ENCODE data around the gene CSRP3. TPM values are rescaled to one million over a fixed set of nuclear protein-coding genes. Genes with fewer than 3 reads are reported as not detected.

Gene CSRP3
- not detected for polyA plus RNA-seq (2013)

- POLR2A ChIA-PET, result no interaction called here
- CTCF ChIA-PET, result interaction anchor here (2.4 kb wide), 1 partner anchor 16 kb away, joined by 8 read pairs; no protein-coding TSS in a partner anchor
Observed at GRCh38 chr11:19201737-19202605, at the start of gene CSRP3. CSRP3 (minus strand) TSS chr11:19201983; CDS start chr11:19192448, 9,535 bp downstream.

DNA sequence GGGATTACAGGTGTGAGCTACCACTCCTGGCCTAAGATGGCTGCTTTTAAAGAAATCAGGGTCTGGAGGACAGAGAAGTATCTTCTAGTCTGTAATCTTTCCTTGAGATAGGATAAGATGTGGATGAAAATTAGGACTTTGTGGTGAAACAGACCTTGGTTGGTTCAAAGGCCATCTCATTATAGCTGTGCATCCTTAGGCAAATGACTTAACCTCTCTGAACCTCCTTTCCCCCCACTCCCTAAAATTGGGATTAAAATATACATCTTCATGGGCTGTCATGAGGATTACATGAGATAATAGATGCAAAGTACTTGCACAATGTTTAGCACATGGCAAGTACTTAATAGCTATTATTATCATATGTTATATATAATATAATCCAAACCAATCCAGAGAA, 49.8 kb upstream of the CSRP3 start:
- CTCF ChIA-PET, result interaction anchor here (1.2 kb wide), 1 partner anchor 8 kb away, joined by 3 read pairs; no protein-coding TSS in a partner anchor
- POLR2A ChIA-PET, result no interaction called here
- peaks cover 0 to 8% (median 5%) of the 10 kb centered on the region in 4 experiments for H3K4me1 ChIP-seq (ENCODE audit: control extremely low read depth in 1 of 4, control insufficient read depth in 4 of 4, insufficient read depth in 4 of 4, low read length in 3 of 4)
- no peaks in the 10 kb centered on the region for H3K36me3 ChIP-seq (ENCODE audit: control insufficient read depth in 4 of 4, insufficient read depth in 4 of 4, low read length in 3 of 4)
- H3K4me3 ChIP-seq (ENCODE audit: control insufficient read depth in 1 of 7, extremely low read depth in 1 of 7, insufficient read depth in 4 of 7, low read depth in 2 of 7, low read length in 6 of 7), result no peak overlapping the region
- no peak for DNase-seq
- H3K27me3 ChIP-seq (replicated peaks in 2 of 5; ENCODE audit: control insufficient read depth in 4 of 5, insufficient read depth in 5 of 5, low read length in 4 of 5), result no peaks in the 10 kb centered on the region
- H3K9me3 ChIP-seq (ENCODE audit: control extremely low read depth in 1 of 5, control insufficient read depth in 4 of 5, insufficient read depth in 2 of 5, low read depth in 1 of 5, low read length in 4 of 5), result no peaks in the 10 kb centered on the region
- H3K27ac ChIP-seq (ENCODE audit: insufficient read depth in 1 of 2, low read depth in 1 of 2, low read length in 2 of 2, poor library complexity in 1 of 2, severe bottlenecking in 2 of 2), result no peak overlapping the region

More at GRCh38 chr11:19201737-19202605, at the start of gene CSRP3:
- Histone ChIP-seq H3K9me3 (ENCODE audit: control extremely low read depth in 1 of 5, control insufficient read depth in 4 of 5, insufficient read depth in 2 of 5, low read depth in 1 of 5, low read length in 4 of 5) (no peaks in the 10 kb centered on the region), H3K27me3 (replicated peaks in 2 of 5; ENCODE audit: control insufficient read depth in 4 of 5, insufficient read depth in 5 of 5, low read length in 4 of 5) (no peaks in the 10 kb centered on the region), H3K4me1 (ENCODE audit: control extremely low read depth in 1 of 4, control insufficient read depth in 4 of 4, insufficient read depth in 4 of 4, low read length in 3 of 4) (peaks cover 12 to 44% (median 32%) of the 10 kb centered on the region in 4 experiments), H3K36me3 (ENCODE audit: control insufficient read depth in 4 of 4, insufficient read depth in 4 of 4, low read length in 3 of 4) (no peaks in the 10 kb centered on the region), H3K27ac (ENCODE audit: insufficient read depth in 1 of 2, low read depth in 1 of 2, low read length in 2 of 2, poor library complexity in 1 of 2, severe bottlenecking in 2 of 2) (peak within 1 kb of the TSS in 1 of 2 experiments; percentile 72), H3K4me3 (ENCODE audit: control insufficient read depth in 1 of 7, extremely low read depth in 1 of 7, insufficient read depth in 4 of 7, low read depth in 2 of 7, low read length in 6 of 7) (peak within 1 kb of the TSS in 1 of 7 experiments; percentile 42)
- peak in 1 of 3 donors; percentile 4 for DNase-seq
- 82% methylated on average over 6 of the region's 7 CpGs for WGBS (ENCODE audit: insufficient coverage)

GRCh38 chr11:19246816-19247215, 45.0 kb upstream of the CSRP3 start:
- DNase-seq, result no peak
- no peak overlapping the region for H3K4me3 ChIP-seq (ENCODE audit: control insufficient read depth in 1 of 7, extremely low read depth in 1 of 7, insufficient read depth in 4 of 7, low read depth in 2 of 7, low read length in 6 of 7)
- peaks cover 0 to 23% (median 12%) of the 10 kb centered on the region in 4 experiments for H3K4me1 ChIP-seq (ENCODE audit: control extremely low read depth in 1 of 4, control insufficient read depth in 4 of 4, insufficient read depth in 4 of 4, low read length in 3 of 4)
- no peaks in the 10 kb centered on the region for H3K9me3 ChIP-seq (ENCODE audit: control extremely low read depth in 1 of 5, control insufficient read depth in 4 of 5, insufficient read depth in 2 of 5, low read depth in 1 of 5, low read length in 4 of 5)
- H3K36me3 ChIP-seq (ENCODE audit: control insufficient read depth in 4 of 4, insufficient read depth in 4 of 4, low read length in 3 of 4), result no peaks in the 10 kb centered on the region
- 100% methylated on average over 1 of the region's 1 CpG for WGBS (ENCODE audit: insufficient coverage)
- ChIA-PET CTCF (interaction anchor here (0.9 to 1.4 kb wide), 3 partner anchors 11 to 169 kb away, joined by 3 to 4 read pairs (median 3); no protein-coding TSS in a partner anchor), POLR2A (no interaction called here)
- no peak overlapping the region for H3K27ac ChIP-seq (ENCODE audit: insufficient read depth in 1 of 2, low read depth in 1 of 2, low read length in 2 of 2, poor library complexity in 1 of 2, severe bottlenecking in 2 of 2)
- peaks cover 0 to 13% (median 8%) of the 10 kb centered on the region in 5 experiments for H3K27me3 ChIP-seq (replicated peaks in 2 of 5; ENCODE audit: control insufficient read depth in 4 of 5, insufficient read depth in 5 of 5, low read length in 4 of 5)

- POLR2A ChIA-PET, result no interaction called here
- no peaks in the 10 kb centered on the region for H3K36me3 ChIP-seq (ENCODE audit: control insufficient read depth in 4 of 4, insufficient read depth in 4 of 4, low read length in 3 of 4)
- H3K4me1 ChIP-seq (ENCODE audit: control extremely low read depth in 1 of 4, control insufficient read depth in 4 of 4, insufficient read depth in 4 of 4, low read length in 3 of 4), result peaks cover 0 to 28% (median 16%) of the 10 kb centered on the region in 4 experiments
- H3K4me3 ChIP-seq (ENCODE audit: control insufficient read depth in 1 of 7, extremely low read depth in 1 of 7, insufficient read depth in 4 of 7, low read depth in 2 of 7, low read length in 6 of 7), result no peak overlapping the region
- H3K27me3 ChIP-seq (replicated peaks in 2 of 5; ENCODE audit: control insufficient read depth in 4 of 5, insufficient read depth in 5 of 5, low read length in 4 of 5), result peaks cover 0 to 15% (median 9%) of the 10 kb centered on the region in 5 experiments
- no peak overlapping the region for H3K27ac ChIP-seq (ENCODE audit: insufficient read depth in 1 of 2, low read depth in 1 of 2, low read length in 2 of 2, poor library complexity in 1 of 2, severe bottlenecking in 2 of 2)
- WGBS (ENCODE audit: insufficient coverage), result 100% methylated on average over 2 of the region's 5 CpGs
- H3K9me3 ChIP-seq (ENCODE audit: control extremely low read depth in 1 of 5, control insufficient read depth in 4 of 5, insufficient read depth in 2 of 5, low read depth in 1 of 5, low read length in 4 of 5), result no peaks in the 10 kb centered on the region
- DNase-seq, result no peak
- CTCF ChIA-PET, result no interaction called here
Observed at GRCh38 chr11:19245351-19245750, 43.6 kb upstream of the CSRP3 start.

GRCh38 chr11:19244621-19245020, 42.8 kb upstream of the CSRP3 start:
- Histone ChIP-seq H3K4me3 (ENCODE audit: control insufficient read depth in 1 of 7, extremely low read depth in 1 of 7, insufficient read depth in 4 of 7, low read depth in 2 of 7, low read length in 6 of 7) (no peak overlapping the region), H3K36me3 (ENCODE audit: control insufficient read depth in 4 of 4, insufficient read depth in 4 of 4, low read length in 3 of 4) (no peaks in the 10 kb centered on the region), H3K4me1 (ENCODE audit: control extremely low read depth in 1 of 4, control insufficient read depth in 4 of 4, insufficient read depth in 4 of 4, low read length in 3 of 4) (peaks cover 2 to 34% (median 19%) of the 10 kb centered on the region in 4 experiments), H3K27me3 (replicated peaks in 2 of 5; ENCODE audit: control insufficient read depth in 4 of 5, insufficient read depth in 5 of 5, low read length in 4 of 5) (peaks cover 0 to 15% (median 9%) of the 10 kb centered on the region in 5 experiments), H3K27ac (ENCODE audit: insufficient read depth in 1 of 2, low read depth in 1 of 2, low read length in 2 of 2, poor library complexity in 1 of 2, severe bottlenecking in 2 of 2) (no peak overlapping the region), H3K9me3 (ENCODE audit: control extremely low read depth in 1 of 5, control insufficient read depth in 4 of 5, insufficient read depth in 2 of 5, low read depth in 1 of 5, low read length in 4 of 5) (no peaks in the 10 kb centered on the region)
- CTCF ChIA-PET, result no interaction called here
- POLR2A ChIA-PET, result no interaction called here
- WGBS (ENCODE audit: insufficient coverage), result 79% methylated on average over 2 of the region's 2 CpGs
- DNase-seq, result no peak

- Histone ChIP-seq H3K36me3 (ENCODE audit: control insufficient read depth in 4 of 4, insufficient read depth in 4 of 4, low read length in 3 of 4) (peaks cover 0 to 1% (median 0%) of the 10 kb centered on the region in 4 experiments), H3K4me3 (ENCODE audit: control insufficient read depth in 1 of 7, extremely low read depth in 1 of 7, insufficient read depth in 4 of 7, low read depth in 2 of 7, low read length in 6 of 7) (no peak overlapping the region), H3K27me3 (replicated peaks in 2 of 5; ENCODE audit: control insufficient read depth in 4 of 5, insufficient read depth in 5 of 5, low read length in 4 of 5) (peaks cover 0 to 15% (median 9%) of the 10 kb centered on the region in 5 experiments), H3K9me3 (ENCODE audit: control extremely low read depth in 1 of 5, control insufficient read depth in 4 of 5, insufficient read depth in 2 of 5, low read depth in 1 of 5, low read length in 4 of 5) (no peaks in the 10 kb centered on the region), H3K27ac (ENCODE audit: insufficient read depth in 1 of 2, low read depth in 1 of 2, low read length in 2 of 2, poor library complexity in 1 of 2, severe bottlenecking in 2 of 2) (no peak overlapping the region), H3K4me1 (ENCODE audit: control extremely low read depth in 1 of 4, control insufficient read depth in 4 of 4, insufficient read depth in 4 of 4, low read length in 3 of 4) (peaks cover 2 to 38% (median 21%) of the 10 kb centered on the region in 4 experiments)
- DNase-seq, result no peak
- ChIA-PET POLR2A (no interaction called here), CTCF (interaction anchor here (1.2 kb wide), 1 partner anchor 46 kb away, joined by 3 read pairs; no protein-coding TSS in a partner anchor)
- WGBS (ENCODE audit: insufficient coverage), result no CpG with 5 or more reads among the region's 6 CpGs
Observed at GRCh38 chr11:19244084-19244483, 42.3 kb upstream of the CSRP3 start.

- peak in 2 of 3 donors; percentile 35 to 48 for DNase-seq
- H3K27me3 ChIP-seq (replicated peaks in 2 of 5; ENCODE audit: control insufficient read depth in 4 of 5, insufficient read depth in 5 of 5, low read length in 4 of 5), result peaks cover 0 to 15% (median 9%) of the 10 kb centered on the region in 5 experiments
- no peaks in the 10 kb centered on the region for H3K9me3 ChIP-seq (ENCODE audit: control extremely low read depth in 1 of 5, control insufficient read depth in 4 of 5, insufficient read depth in 2 of 5, low read depth in 1 of 5, low read length in 4 of 5)
- POLR2A ChIA-PET, result no interaction called here
- H3K27ac ChIP-seq (ENCODE audit: insufficient read depth in 1 of 2, low read depth in 1 of 2, low read length in 2 of 2, poor library complexity in 1 of 2, severe bottlenecking in 2 of 2), result no peak overlapping the region
- CTCF ChIA-PET, result interaction anchor here (1.0 to 1.2 kb wide), 2 partner anchors 13 to 45 kb away, joined by 3 read pairs; no protein-coding TSS in a partner anchor
- peaks cover 2 to 42% (median 23%) of the 10 kb centered on the region in 4 experiments for H3K4me1 ChIP-seq (ENCODE audit: control extremely low read depth in 1 of 4, control insufficient read depth in 4 of 4, insufficient read depth in 4 of 4, low read length in 3 of 4)
- peaks cover 0 to 3% (median 0%) of the 10 kb centered on the region in 4 experiments for H3K36me3 ChIP-seq (ENCODE audit: control insufficient read depth in 4 of 4, insufficient read depth in 4 of 4, low read length in 3 of 4)
- H3K4me3 ChIP-seq (ENCODE audit: control insufficient read depth in 1 of 7, extremely low read depth in 1 of 7, insufficient read depth in 4 of 7, low read depth in 2 of 7, low read length in 6 of 7), result no peak overlapping the region
Observed at GRCh38 chr11:19243613-19244012, 41.8 kb upstream of the CSRP3 start.
